ENCODE measurements around the gene MFSD12. TPM values are rescaled to one million over a fixed set of nuclear protein-coding genes. Genes with fewer than 3 reads are reported as not detected.

The MFSD12 gene
- polyA plus RNA-seq, 3 donors, result 47.9 to 150 (median 55.5) TPM

DNA sequence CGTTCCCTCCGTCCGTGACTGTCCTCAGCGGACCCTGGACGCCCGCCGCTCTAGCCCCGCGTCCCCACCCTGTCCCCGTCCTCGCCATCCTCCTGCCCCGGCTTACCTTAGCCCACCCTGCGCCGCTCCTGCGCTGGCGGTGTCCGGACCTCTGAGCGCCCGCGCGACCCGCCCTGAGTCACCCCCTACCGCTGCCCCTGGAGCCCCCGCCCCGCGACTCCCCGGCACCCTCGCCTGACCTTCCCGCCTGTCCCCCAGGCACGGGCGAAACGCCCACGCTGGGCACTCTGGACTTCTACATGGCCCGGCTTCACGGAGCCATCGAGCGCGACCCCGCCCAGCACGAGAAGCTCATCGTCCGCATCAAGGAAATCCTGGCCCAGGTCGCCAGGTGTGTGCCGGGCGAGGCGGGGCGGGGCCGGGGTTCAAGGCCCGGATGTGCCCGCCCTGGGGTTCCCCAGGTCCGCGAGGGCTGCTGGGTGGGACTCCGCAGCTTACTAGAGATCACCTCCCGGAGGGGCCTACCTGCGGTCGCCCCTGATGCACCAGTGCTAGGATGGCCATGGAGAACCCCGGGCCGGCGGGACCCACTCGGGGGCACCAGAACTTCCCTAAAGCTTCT, 20.4 kb upstream of the MFSD12 start:
- peaks cover 8 to 32% of the 10 kb centered on the region in 2 donors for H3K36me3 Mint-ChIP-seq
- Histone ChIP-seq H3K4me2 (replicated peaks; ENCODE audit: extremely low read depth, low read length, poor library complexity, severe bottlenecking) (no peak overlapping the region), H3K9ac (ENCODE audit: insufficient read depth, low read length, poor library complexity, severe bottlenecking) (no peak overlapping the region), H4K20me1 (ENCODE audit: insufficient read depth, low read length) (no peaks in the 10 kb centered on the region), H3K79me2 (ENCODE audit: insufficient read depth, low read length) (peaks cover 9% of the 10 kb centered on the region), H3K27ac (ENCODE audit: low read depth in 1 of 2, low read length in 2 of 2) (no peak overlapping the region), H3K4me1 (ENCODE audit: control insufficient read depth in 1 of 2, insufficient read depth in 2 of 2, low read length in 2 of 2) (peaks cover 19 to 34% of the 10 kb centered on the region in 2 donors), H3K36me3 (replicated peaks in 1 of 2; ENCODE audit: control insufficient read depth in 1 of 2, insufficient read depth in 2 of 2, low read length in 2 of 2) (peaks cover 0 to 6% of the 10 kb centered on the region in 2 donors), H3K4me3 (replicated peaks in 1 of 3; ENCODE audit: low read depth in 2 of 3, low read length in 3 of 3) (no peak overlapping the region), H3K27me3 (ENCODE audit: control insufficient read depth in 2 of 2, insufficient read depth in 2 of 2, low read length in 2 of 2) (no peaks in the 10 kb centered on the region), H2AFZ (ENCODE audit: insufficient read depth, low read depth, low read length, poor library complexity, severe bottlenecking) (no peak overlapping the region), H3K9me3 (replicated peaks in 1 of 2; ENCODE audit: control insufficient read depth in 1 of 2, insufficient read depth in 1 of 2, low read length in 2 of 2) (no peaks in the 10 kb centered on the region)
- H3K9me3 Mint-ChIP-seq, result peaks cover 0 to 4% (median 2%) of the 10 kb centered on the region in 7 donors
- H3K27ac Mint-ChIP-seq, result no peak overlapping the region
- 97% methylated on average over 44 of the region's 60 CpGs for WGBS (ENCODE audit: insufficient coverage)
- no peak for DNase-seq
- peaks cover 34% of the 10 kb centered on the region for H3K4me1 Mint-ChIP-seq
- peaks cover 0 to 2% (median under 1%) of the 10 kb centered on the region in 3 donors for H3K27me3 Mint-ChIP-seq (ENCODE audit: low read depth in 3 of 3)
- intact Hi-C loops (cut with micrococcal nuclease), result no loop called here
- no peak overlapping the region for H3K4me3 Mint-ChIP-seq
- TF ChIP-seq, protein P1, sequence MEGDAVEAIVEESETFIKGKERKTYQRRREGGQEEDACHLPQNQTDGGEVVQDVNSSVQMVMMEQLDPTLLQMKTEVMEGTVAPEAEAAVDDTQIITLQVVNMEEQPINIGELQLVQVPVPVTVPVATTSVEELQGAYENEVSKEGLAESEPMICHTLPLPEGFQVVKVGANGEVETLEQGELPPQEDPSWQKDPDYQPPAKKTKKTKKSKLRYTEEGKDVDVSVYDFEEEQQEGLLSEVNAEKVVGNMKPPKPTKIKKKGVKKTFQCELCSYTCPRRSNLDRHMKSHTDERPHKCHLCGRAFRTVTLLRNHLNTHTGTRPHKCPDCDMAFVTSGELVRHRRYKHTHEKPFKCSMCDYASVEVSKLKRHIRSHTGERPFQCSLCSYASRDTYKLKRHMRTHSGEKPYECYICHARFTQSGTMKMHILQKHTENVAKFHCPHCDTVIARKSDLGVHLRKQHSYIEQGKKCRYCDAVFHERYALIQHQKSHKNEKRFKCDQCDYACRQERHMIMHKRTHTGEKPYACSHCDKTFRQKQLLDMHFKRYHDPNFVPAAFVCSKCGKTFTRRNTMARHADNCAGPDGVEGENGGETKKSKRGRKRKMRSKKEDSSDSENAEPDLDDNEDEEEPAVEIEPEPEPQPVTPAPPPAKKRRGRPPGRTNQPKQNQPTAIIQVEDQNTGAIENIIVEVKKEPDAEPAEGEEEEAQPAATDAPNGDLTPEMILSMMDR (IDR thresholded peaks at IDR 0.05), result no peak

DNA sequence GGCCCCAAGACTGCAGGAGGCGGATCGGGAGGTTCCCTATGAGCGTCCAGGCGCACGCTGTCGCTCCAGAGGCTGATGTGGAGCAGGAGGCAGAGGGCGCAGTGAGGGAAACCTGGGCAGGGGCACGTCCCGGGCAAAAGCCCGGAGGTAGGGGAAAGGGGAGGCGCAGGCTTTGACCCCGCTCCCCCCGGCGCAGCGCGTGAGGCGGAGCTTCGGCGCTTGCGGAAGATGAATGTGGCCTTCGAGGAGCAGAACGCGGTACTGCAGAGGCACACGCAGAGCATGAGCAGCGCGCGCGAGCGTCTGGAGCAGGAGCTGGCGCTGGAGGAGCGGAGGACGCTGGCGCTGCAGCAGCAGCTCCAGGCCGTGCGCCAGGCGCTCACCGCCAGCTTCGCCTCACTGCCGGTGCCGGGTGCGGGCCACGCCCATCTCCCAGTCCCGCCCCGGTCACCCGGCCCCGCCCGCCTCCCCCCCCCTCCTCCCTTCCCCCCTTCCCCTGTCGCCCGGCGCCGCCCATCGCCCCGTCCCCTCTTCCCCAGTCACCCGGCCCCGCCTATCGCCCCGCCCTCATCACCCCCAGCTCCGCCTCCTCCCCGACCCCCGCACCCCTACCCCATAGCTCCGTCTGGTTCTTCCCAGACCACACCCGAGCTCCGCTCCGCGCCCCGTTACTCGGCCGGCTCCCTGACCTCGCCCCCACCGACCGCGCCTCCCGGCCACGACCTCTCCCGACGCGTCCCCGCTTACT, 19.5 kb upstream of the MFSD12 start:
- intact Hi-C loops (cut with micrococcal nuclease), result no loop called here
- Histone ChIP-seq H3K79me2 (ENCODE audit: insufficient read depth, low read length) (peaks cover 9% of the 10 kb centered on the region), H3K9ac (ENCODE audit: insufficient read depth, low read length, poor library complexity, severe bottlenecking) (peak overlapping the region; percentile 15), H3K4me1 (ENCODE audit: control insufficient read depth in 1 of 2, insufficient read depth in 2 of 2, low read length in 2 of 2) (peaks cover 25 to 39% of the 10 kb centered on the region in 2 donors), H4K20me1 (ENCODE audit: insufficient read depth, low read length) (no peaks in the 10 kb centered on the region), H3K9me3 (replicated peaks in 1 of 2; ENCODE audit: control insufficient read depth in 1 of 2, insufficient read depth in 1 of 2, low read length in 2 of 2) (no peaks in the 10 kb centered on the region), H2AFZ (ENCODE audit: insufficient read depth, low read depth, low read length, poor library complexity, severe bottlenecking) (peak overlapping the region; percentile 35), H3K36me3 (replicated peaks in 1 of 2; ENCODE audit: control insufficient read depth in 1 of 2, insufficient read depth in 2 of 2, low read length in 2 of 2) (peaks cover 0 to 6% of the 10 kb centered on the region in 2 donors), H3K27me3 (ENCODE audit: control insufficient read depth in 2 of 2, insufficient read depth in 2 of 2, low read length in 2 of 2) (no peaks in the 10 kb centered on the region), H3K4me3 (replicated peaks in 1 of 3; ENCODE audit: low read depth in 2 of 3, low read length in 3 of 3) (peak overlapping the region; percentile 23 to 73 (median 41)), H3K4me2 (replicated peaks; ENCODE audit: extremely low read depth, low read length, poor library complexity, severe bottlenecking) (peak overlapping the region; percentile 81), H3K27ac (ENCODE audit: low read depth in 1 of 2, low read length in 2 of 2) (no peak overlapping the region)
- H3K27me3 Mint-ChIP-seq (ENCODE audit: low read depth in 3 of 3), result peaks cover 0 to 2% (median 0%) of the 10 kb centered on the region in 3 donors
- TF ChIP-seq, protein P1 (IDR thresholded peaks at IDR 0.05), result no peak
- peaks cover 0 to 4% (median 2%) of the 10 kb centered on the region in 7 donors for H3K9me3 Mint-ChIP-seq
- peaks cover 37% of the 10 kb centered on the region for H3K4me1 Mint-ChIP-seq
- 56% methylated on average over 42 of the region's 78 CpGs for WGBS (ENCODE audit: insufficient coverage)
- peak overlapping the region in 2 of 7 donors; percentile 46 to 48 for H3K27ac Mint-ChIP-seq
- peak overlapping the region; percentile 79 to 84 for H3K4me3 Mint-ChIP-seq
- H3K36me3 Mint-ChIP-seq, result peaks cover 8 to 32% of the 10 kb centered on the region in 2 donors
- no peak for DNase-seq
